ENCODE results near the gene STARD5. TPM values are rescaled to one million over a fixed set of nuclear protein-coding genes. Genes with fewer than 3 reads are reported as not detected.

The STARD5 gene
- total RNA-seq, 1 donor from 2014 or later, result 2.4 TPM

DNA sequence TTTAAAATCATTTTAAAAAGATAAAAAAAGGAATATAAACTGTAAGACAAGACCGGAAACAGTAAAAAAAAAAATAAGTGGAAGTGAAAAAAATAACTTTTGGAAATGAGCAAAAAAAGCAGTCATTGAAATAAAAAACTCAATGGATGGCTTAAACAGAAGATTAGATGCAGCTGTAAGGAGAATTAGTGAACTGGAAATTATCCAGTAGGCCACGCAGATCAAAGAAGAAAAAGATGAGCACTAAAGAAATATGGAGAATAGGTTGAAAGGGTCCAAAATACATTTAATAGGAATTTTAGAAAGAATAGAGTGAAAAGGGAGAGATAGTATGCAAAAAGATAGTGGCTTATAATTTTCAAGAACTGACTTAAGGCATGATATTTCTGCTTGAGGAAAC lies 47.0 kb downstream of the STARD5 start:
- DNase-seq (ENCODE audit: low read depth, low spot score), result no peak
- TF ChIP-seq, protein P1, sequence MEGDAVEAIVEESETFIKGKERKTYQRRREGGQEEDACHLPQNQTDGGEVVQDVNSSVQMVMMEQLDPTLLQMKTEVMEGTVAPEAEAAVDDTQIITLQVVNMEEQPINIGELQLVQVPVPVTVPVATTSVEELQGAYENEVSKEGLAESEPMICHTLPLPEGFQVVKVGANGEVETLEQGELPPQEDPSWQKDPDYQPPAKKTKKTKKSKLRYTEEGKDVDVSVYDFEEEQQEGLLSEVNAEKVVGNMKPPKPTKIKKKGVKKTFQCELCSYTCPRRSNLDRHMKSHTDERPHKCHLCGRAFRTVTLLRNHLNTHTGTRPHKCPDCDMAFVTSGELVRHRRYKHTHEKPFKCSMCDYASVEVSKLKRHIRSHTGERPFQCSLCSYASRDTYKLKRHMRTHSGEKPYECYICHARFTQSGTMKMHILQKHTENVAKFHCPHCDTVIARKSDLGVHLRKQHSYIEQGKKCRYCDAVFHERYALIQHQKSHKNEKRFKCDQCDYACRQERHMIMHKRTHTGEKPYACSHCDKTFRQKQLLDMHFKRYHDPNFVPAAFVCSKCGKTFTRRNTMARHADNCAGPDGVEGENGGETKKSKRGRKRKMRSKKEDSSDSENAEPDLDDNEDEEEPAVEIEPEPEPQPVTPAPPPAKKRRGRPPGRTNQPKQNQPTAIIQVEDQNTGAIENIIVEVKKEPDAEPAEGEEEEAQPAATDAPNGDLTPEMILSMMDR (conservative IDR thresholded peaks at IDR 0.05), result no peak
- peaks cover 14% of the 10 kb centered on the region for H3K9me3 Mint-ChIP-seq
- H3K36me3 Mint-ChIP-seq (ENCODE audit: low read depth), result peaks cover 12% of the 10 kb centered on the region
- peaks cover 20% of the 10 kb centered on the region for H3K4me1 Mint-ChIP-seq
- no peaks in the 10 kb centered on the region for H3K27me3 Mint-ChIP-seq (ENCODE audit: low read depth)
- H3K27ac Mint-ChIP-seq (ENCODE audit: unreplicated experiment), result peak overlapping the region; percentile 31
- no peak overlapping the region for H3K4me3 Mint-ChIP-seq

DNA sequence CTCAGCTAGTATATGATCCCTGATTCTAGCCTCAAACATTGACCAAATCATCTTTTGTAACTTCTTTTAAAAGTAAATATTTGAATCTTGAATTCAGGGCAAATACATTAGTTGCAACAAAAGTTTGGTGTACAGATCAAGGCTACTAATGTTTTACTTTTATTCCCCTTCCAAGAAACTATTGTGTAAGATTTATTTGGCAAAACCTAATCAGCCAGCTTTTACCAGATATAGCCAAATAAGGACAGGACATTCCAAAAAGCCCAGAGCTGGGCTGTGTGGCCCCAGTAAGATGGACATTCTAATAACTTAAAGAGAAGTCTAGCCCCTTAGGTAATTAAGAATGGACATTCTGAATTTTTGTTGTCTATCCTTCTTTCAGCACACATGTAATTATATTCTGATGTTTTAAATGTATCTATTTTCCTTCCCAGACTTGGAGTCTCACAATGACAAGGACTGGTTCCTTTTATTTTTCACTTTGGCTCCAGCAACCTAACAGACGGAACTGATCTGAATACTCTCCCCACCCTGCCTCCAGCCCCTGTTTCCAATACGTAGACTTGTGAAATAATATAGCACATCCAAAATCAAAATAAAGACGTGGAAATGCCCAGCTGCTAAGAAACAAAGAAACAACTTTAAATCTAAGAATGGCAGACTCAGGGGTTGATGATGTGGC lies 48.1 kb downstream of the STARD5 start:
- DNase-seq (ENCODE audit: low read depth, low spot score), result no peak
- peaks cover 14% of the 10 kb centered on the region for H3K9me3 Mint-ChIP-seq
- H3K4me3 Mint-ChIP-seq, result no peak overlapping the region
- TF ChIP-seq, protein P1 (conservative IDR thresholded peaks at IDR 0.05), result no peak
- peaks cover 12% of the 10 kb centered on the region for H3K36me3 Mint-ChIP-seq (ENCODE audit: low read depth)
- no peak overlapping the region for H3K27ac Mint-ChIP-seq (ENCODE audit: unreplicated experiment)
- peaks cover 20% of the 10 kb centered on the region for H3K4me1 Mint-ChIP-seq
- H3K27me3 Mint-ChIP-seq (ENCODE audit: low read depth), result no peaks in the 10 kb centered on the region

DNA sequence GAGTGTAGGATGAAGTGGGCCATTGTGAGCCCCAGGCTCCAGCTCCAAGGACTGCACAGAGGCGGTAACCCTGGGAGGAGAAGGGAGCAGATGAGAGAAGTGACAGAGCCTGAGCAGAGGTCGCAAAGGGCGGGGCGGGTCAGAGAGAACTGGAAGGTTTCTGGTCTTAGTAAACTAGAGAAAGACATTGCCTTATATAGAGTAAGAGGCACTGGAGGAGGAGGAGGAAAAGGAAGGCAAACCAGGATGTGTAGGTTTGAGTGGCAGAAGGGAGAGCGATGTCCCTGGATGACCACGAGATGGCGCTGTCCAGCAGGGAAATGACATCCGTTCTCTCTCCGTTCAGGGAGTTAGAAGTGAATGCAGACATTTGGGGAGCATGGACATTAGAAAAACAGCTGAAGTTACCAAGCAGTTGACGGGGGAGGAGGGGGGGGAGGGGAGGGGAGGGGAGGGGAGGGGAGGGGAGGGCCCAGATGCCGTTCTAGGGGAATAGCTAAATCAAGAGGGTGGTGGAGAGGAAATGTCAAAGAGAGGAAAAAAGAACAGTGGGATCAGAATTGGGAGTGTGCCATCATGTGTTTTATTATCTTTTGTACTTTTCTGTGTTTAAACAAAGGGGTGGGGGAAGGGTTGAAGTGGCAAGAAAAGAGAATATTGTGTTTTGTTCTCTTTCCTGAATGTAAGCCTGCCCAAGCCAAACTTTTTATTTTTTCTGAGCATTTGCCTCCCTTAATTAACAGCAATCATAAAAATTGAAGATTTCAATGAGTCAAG lies 48.8 kb downstream of the STARD5 start:
- H3K4me3 Mint-ChIP-seq, result peak overlapping the region; percentile 50
- no peaks in the 10 kb centered on the region for H3K27me3 Mint-ChIP-seq (ENCODE audit: low read depth)
- TF ChIP-seq, protein P1 (conservative IDR thresholded peaks at IDR 0.05), result peak; percentile 88
- H3K27ac Mint-ChIP-seq (ENCODE audit: unreplicated experiment), result peak overlapping the region; percentile 40
- peaks cover 25% of the 10 kb centered on the region for H3K4me1 Mint-ChIP-seq
- DNase-seq (ENCODE audit: low read depth, low spot score), result peak; percentile 83
- H3K36me3 Mint-ChIP-seq (ENCODE audit: low read depth), result peaks cover 12% of the 10 kb centered on the region
- H3K9me3 Mint-ChIP-seq, result peaks cover 14% of the 10 kb centered on the region

DNA sequence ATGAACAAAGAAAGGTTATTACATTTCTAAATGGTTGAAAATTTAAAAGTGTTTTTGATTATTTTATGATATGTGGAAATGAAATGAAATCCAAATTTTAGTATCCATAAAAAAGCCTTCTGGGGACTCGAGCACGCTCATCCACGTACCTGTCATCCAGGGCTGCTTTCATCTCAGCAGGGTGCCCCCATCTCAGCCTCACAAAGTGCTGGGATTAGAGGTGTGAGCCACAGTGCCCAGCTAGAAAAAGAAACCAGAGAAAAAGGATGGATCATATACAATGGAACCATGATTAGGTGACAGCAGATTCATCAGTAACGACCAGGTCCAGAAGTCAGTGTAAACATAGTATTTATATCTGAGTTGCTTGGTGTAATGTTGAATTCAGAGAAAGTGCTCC lies 49.7 kb downstream of the STARD5 start:
- no peak overlapping the region for H3K27ac Mint-ChIP-seq (ENCODE audit: unreplicated experiment)
- peaks cover 25% of the 10 kb centered on the region for H3K4me1 Mint-ChIP-seq
- no peaks in the 10 kb centered on the region for H3K27me3 Mint-ChIP-seq (ENCODE audit: low read depth)
- H3K9me3 Mint-ChIP-seq, result peaks cover 14% of the 10 kb centered on the region
- no peak overlapping the region for H3K4me3 Mint-ChIP-seq
- TF ChIP-seq, protein P1 (conservative IDR thresholded peaks at IDR 0.05), result no peak
- H3K36me3 Mint-ChIP-seq (ENCODE audit: low read depth), result peaks cover 12% of the 10 kb centered on the region
- DNase-seq (ENCODE audit: low read depth, low spot score), result no peak

DNA sequence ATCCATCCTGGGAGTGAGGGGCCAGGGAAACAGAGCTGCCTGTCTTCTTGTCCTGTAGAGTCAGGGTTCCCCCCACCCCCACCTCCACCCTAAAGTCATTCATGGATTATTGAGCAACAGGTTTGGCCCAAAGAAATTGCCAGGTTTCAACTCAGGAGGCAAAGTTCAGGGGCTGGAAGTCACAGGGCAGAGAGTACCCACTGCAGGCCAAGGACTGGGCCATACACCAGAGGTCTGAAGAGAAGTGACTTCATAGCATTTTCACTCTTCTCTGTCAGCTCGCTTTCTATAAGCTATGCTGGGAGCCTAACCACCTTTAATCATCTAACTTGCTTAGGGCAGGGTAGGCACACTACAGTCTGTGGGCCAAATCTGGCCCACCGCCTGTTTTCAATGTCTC lies 50.1 kb downstream of the STARD5 start:
- no peaks in the 10 kb centered on the region for H3K27me3 Mint-ChIP-seq (ENCODE audit: low read depth)
- H3K27ac Mint-ChIP-seq (ENCODE audit: unreplicated experiment), result no peak overlapping the region
- H3K9me3 Mint-ChIP-seq, result peaks cover 12% of the 10 kb centered on the region
- H3K4me3 Mint-ChIP-seq, result no peak overlapping the region
- H3K36me3 Mint-ChIP-seq (ENCODE audit: low read depth), result peaks cover 9% of the 10 kb centered on the region
- no peak for DNase-seq (ENCODE audit: low read depth, low spot score)
- TF ChIP-seq, protein P1 (conservative IDR thresholded peaks at IDR 0.05), result no peak
- peaks cover 25% of the 10 kb centered on the region for H3K4me1 Mint-ChIP-seq
